UCSD-AML1 (cell line): ENCODE results near the gene MCC.

Experiments used
- DNase-seq: peaks from one replicate; lab custom pipeline; 2025; ENCODE audit not compliant: unreplicated experiment; lab: John Stamatoyannopoulos, UW

MCC gene

DNA sequence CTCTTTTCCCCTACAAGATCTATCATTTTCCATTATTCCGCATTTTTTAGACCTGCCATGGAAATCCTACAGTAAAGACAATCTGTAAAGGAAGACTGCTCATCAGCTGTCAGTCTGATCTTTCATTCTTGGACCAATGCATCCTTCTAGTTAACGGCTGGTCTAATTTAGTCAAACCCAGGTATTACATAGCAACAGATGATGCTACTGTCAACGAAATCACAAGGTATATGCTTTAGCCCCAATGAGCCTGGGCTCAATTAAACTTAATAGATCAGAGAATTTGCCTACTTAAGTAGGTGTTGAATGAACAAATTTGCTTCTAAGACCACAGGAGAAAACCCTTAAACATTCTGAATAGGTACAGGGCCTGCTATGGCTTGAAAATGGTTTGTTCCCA is 260.5 kb downstream of the MCC start:
- no peak for DNase-seq

- no peak for DNase-seq
Measured at GRCh38 chr5:113226116-113226736, 262.0 kb downstream of the MCC start.

GRCh38 chr5:113225259-113225658 is 263.0 kb downstream of the MCC start:
- no peak for DNase-seq

GRCh38 chr5:113224605-113225065 is 263.6 kb downstream of the MCC start:
- no peak for DNase-seq

GRCh38 chr5:113223831-113224604 is 264.2 kb downstream of the MCC start:
- DNase-seq = no peak

GRCh38 chr5:113223315-113223714 is 264.9 kb downstream of the MCC start:
- DNase-seq = no peak

- DNase-seq = no peak
Measured at GRCh38 chr5:113221294-113222176, 266.7 kb downstream of the MCC start.

- DNase-seq = no peak
Measured at GRCh38 chr5:113219695-113220094, 268.6 kb downstream of the MCC start.

GRCh38 chr5:113218906-113219517 is 269.2 kb downstream of the MCC start:
- DNase-seq = no peak

- DNase-seq = no peak
Measured at GRCh38 chr5:113218200-113218599, 270.1 kb downstream of the MCC start.

GRCh38 chr5:113217619-113218184 is 270.6 kb downstream of the MCC start:
- DNase-seq = no peak

- no peak for DNase-seq
Measured at GRCh38 chr5:113216545-113216944, 271.7 kb downstream of the MCC start.

- no peak for DNase-seq
Measured at GRCh38 chr5:113215401-113216060, 272.7 kb downstream of the MCC start.

- no peak for DNase-seq
Measured at GRCh38 chr5:113214606-113215323, 273.5 kb downstream of the MCC start.

- DNase-seq = no peak
Measured at GRCh38 chr5:113213551-113214425, 274.5 kb downstream of the MCC start.

GRCh38 chr5:113212244-113212920 is 275.9 kb downstream of the MCC start:
- no peak for DNase-seq

DNA sequence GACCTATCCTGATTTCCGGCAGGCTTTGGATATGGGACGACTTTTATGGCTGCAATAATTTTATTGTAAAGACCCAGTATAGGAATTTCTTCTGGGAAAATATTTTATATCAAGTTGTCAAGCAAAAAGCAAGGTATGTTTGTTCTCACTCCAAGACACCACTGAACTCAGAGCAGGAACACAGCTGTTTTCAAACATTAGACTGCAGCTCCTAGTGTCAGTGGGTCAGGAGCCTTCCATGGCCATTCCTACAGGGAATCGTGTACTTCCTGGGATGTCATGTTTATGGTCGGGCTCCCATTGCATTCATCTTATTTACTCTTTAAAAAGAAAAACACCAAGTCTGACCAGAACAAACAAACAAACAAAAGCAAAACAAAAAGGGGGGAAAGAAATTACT is 278.8 kb downstream of the MCC start:
- no peak for DNase-seq

- no peak for DNase-seq
Measured at GRCh38 chr5:113205807-113206206, 282.4 kb downstream of the MCC start.
